ENCODE results near the gene ATP4B.

ATP4B gene

GRCh38 chr13:113637262-113638160, 20.5 kb downstream of the ATP4B start:
- no peaks in the 10 kb centered on the region for H3K27me3 ChIP-seq (ENCODE audit: control insufficient read depth, insufficient read depth, low read length)
- H3K9ac ChIP-seq (ENCODE audit: low read length) = no peak overlapping the region
- H3K4me1 ChIP-seq (ENCODE audit: control insufficient read depth, insufficient read depth, low read length) = no peaks in the 10 kb centered on the region
- no peak overlapping the region for H3K27ac ChIP-seq (ENCODE audit: low read depth, low read length)
- H3K9me3 ChIP-seq (ENCODE audit: control insufficient read depth, insufficient read depth, low read depth, low read length) = peaks cover 15% of the 10 kb centered on the region
- no peak overlapping the region for H3K4me3 ChIP-seq (ENCODE audit: low read depth, low read length)
- peaks cover 95% of the 10 kb centered on the region for H3K36me3 ChIP-seq (ENCODE audit: control insufficient read depth, insufficient read depth, low read length)

GRCh38 chr13:113636266-113636963, 21.6 kb downstream of the ATP4B start:
- no peaks in the 10 kb centered on the region for H3K27me3 ChIP-seq (ENCODE audit: control insufficient read depth, insufficient read depth, low read length)
- H3K4me3 ChIP-seq (ENCODE audit: low read depth, low read length) = no peak overlapping the region
- peaks cover 95% of the 10 kb centered on the region for H3K36me3 ChIP-seq (ENCODE audit: control insufficient read depth, insufficient read depth, low read length)
- H3K27ac ChIP-seq (ENCODE audit: low read depth, low read length) = no peak overlapping the region
- peaks cover 5% of the 10 kb centered on the region for H3K9me3 ChIP-seq (ENCODE audit: control insufficient read depth, insufficient read depth, low read depth, low read length)
- H3K4me1 ChIP-seq (ENCODE audit: control insufficient read depth, insufficient read depth, low read length) = no peaks in the 10 kb centered on the region
- no peak overlapping the region for H3K9ac ChIP-seq (ENCODE audit: low read length)

- Histone ChIP-seq H3K27me3 (ENCODE audit: control insufficient read depth, insufficient read depth, low read length) (no peaks in the 10 kb centered on the region), H3K4me3 (ENCODE audit: low read depth, low read length) (no peak overlapping the region), H3K36me3 (ENCODE audit: control insufficient read depth, insufficient read depth, low read length) (peaks cover 98% of the 10 kb centered on the region)
Measured at GRCh38 chr13:113635709-113636108, 22.3 kb downstream of the ATP4B start.

GRCh38 chr13:113635048-113635420, 23.0 kb downstream of the ATP4B start:
- Histone ChIP-seq H3K27me3 (ENCODE audit: control insufficient read depth, insufficient read depth, low read length) (no peaks in the 10 kb centered on the region), H3K9me3 (ENCODE audit: control insufficient read depth, insufficient read depth, low read depth, low read length) (0 out of 2 replicates have a peak, but pooled peaks cover 4% of the 10 kb centered on the region), H3K4me1 (ENCODE audit: control insufficient read depth, insufficient read depth, low read length) (no peaks in the 10 kb centered on the region), H3K4me3 (ENCODE audit: low read depth, low read length) (no peak overlapping the region), H3K27ac (ENCODE audit: low read depth, low read length) (no peak overlapping the region), H3K9ac (ENCODE audit: low read length) (no peak overlapping the region), H3K36me3 (ENCODE audit: control insufficient read depth, insufficient read depth, low read length) (peaks cover 97% of the 10 kb centered on the region)

More at GRCh38 chr13:113635709-113636108, 22.3 kb downstream of the ATP4B start:
- H3K9me3 ChIP-seq (ENCODE audit: control insufficient read depth, insufficient read depth, low read depth, low read length) = 0 out of 2 replicates have a peak, but pooled peaks cover 5% of the 10 kb centered on the region
- H3K4me1 ChIP-seq (ENCODE audit: control insufficient read depth, insufficient read depth, low read length) = no peaks in the 10 kb centered on the region
- H3K27ac ChIP-seq (ENCODE audit: low read depth, low read length) = no peak overlapping the region
- no peak overlapping the region for H3K9ac ChIP-seq (ENCODE audit: low read length)

GRCh38 chr13:113634279-113635047, 23.5 kb downstream of the ATP4B start:
- Histone ChIP-seq H3K27me3 (ENCODE audit: control insufficient read depth, insufficient read depth, low read length) (no peaks in the 10 kb centered on the region), H3K4me1 (ENCODE audit: control insufficient read depth, insufficient read depth, low read length) (no peaks in the 10 kb centered on the region), H3K9me3 (ENCODE audit: control insufficient read depth, insufficient read depth, low read depth, low read length) (no peaks in the 10 kb centered on the region), H3K36me3 (ENCODE audit: control insufficient read depth, insufficient read depth, low read length) (peaks cover 97% of the 10 kb centered on the region), H3K27ac (ENCODE audit: low read depth, low read length) (no peak overlapping the region), H3K4me3 (ENCODE audit: low read depth, low read length) (no peak overlapping the region), H3K9ac (ENCODE audit: low read length) (no peak overlapping the region)

- peaks cover 98% of the 10 kb centered on the region for H3K36me3 ChIP-seq (ENCODE audit: control insufficient read depth, insufficient read depth, low read length)
Measured at GRCh38 chr13:113633485-113633873, 24.5 kb downstream of the ATP4B start.

GRCh38 chr13:113632706-113633484, 25.1 kb downstream of the ATP4B start:
- Histone ChIP-seq H3K9ac (ENCODE audit: low read length) (no peak overlapping the region), H3K4me1 (ENCODE audit: control insufficient read depth, insufficient read depth, low read length) (no peaks in the 10 kb centered on the region), H3K27me3 (ENCODE audit: control insufficient read depth, insufficient read depth, low read length) (no peaks in the 10 kb centered on the region), H3K9me3 (ENCODE audit: control insufficient read depth, insufficient read depth, low read depth, low read length) (no peaks in the 10 kb centered on the region), H3K36me3 (ENCODE audit: control insufficient read depth, insufficient read depth, low read length) (peaks cover 97% of the 10 kb centered on the region), H3K4me3 (ENCODE audit: low read depth, low read length) (no peak overlapping the region), H3K27ac (ENCODE audit: low read depth, low read length) (no peak overlapping the region)

More at GRCh38 chr13:113633485-113633873, 24.5 kb downstream of the ATP4B start:
- Histone ChIP-seq H3K9ac (ENCODE audit: low read length) (no peak overlapping the region), H3K9me3 (ENCODE audit: control insufficient read depth, insufficient read depth, low read depth, low read length) (no peaks in the 10 kb centered on the region), H3K4me3 (ENCODE audit: low read depth, low read length) (no peak overlapping the region), H3K27ac (ENCODE audit: low read depth, low read length) (no peak overlapping the region), H3K4me1 (ENCODE audit: control insufficient read depth, insufficient read depth, low read length) (no peaks in the 10 kb centered on the region), H3K27me3 (ENCODE audit: control insufficient read depth, insufficient read depth, low read length) (no peaks in the 10 kb centered on the region)

- no peak overlapping the region for H3K9ac ChIP-seq (ENCODE audit: low read length)
- H3K27me3 ChIP-seq (ENCODE audit: control insufficient read depth, insufficient read depth, low read length) = no peaks in the 10 kb centered on the region
- no peaks in the 10 kb centered on the region for H3K4me1 ChIP-seq (ENCODE audit: control insufficient read depth, insufficient read depth, low read length)
- no peaks in the 10 kb centered on the region for H3K9me3 ChIP-seq (ENCODE audit: control insufficient read depth, insufficient read depth, low read depth, low read length)
- H3K27ac ChIP-seq (ENCODE audit: low read depth, low read length) = no peak overlapping the region
- H3K36me3 ChIP-seq (ENCODE audit: control insufficient read depth, insufficient read depth, low read length) = peaks cover 97% of the 10 kb centered on the region
- no peak overlapping the region for H3K4me3 ChIP-seq (ENCODE audit: low read depth, low read length)
Measured at GRCh38 chr13:113631341-113632095, 26.5 kb downstream of the ATP4B start.

- Histone ChIP-seq H3K36me3 (ENCODE audit: control insufficient read depth, insufficient read depth, low read length) (peaks cover 95% of the 10 kb centered on the region), H3K27me3 (ENCODE audit: control insufficient read depth, insufficient read depth, low read length) (no peaks in the 10 kb centered on the region), H3K27ac (ENCODE audit: low read depth, low read length) (no peak overlapping the region), H3K4me3 (ENCODE audit: low read depth, low read length) (no peak overlapping the region), H3K9ac (ENCODE audit: low read length) (no peak overlapping the region), H3K9me3 (ENCODE audit: control insufficient read depth, insufficient read depth, low read depth, low read length) (no peaks in the 10 kb centered on the region), H3K4me1 (ENCODE audit: control insufficient read depth, insufficient read depth, low read length) (no peaks in the 10 kb centered on the region)
Measured at GRCh38 chr13:113630804-113631203, 27.2 kb downstream of the ATP4B start.

GRCh38 chr13:113630296-113630695, 27.7 kb downstream of the ATP4B start:
- H3K9ac ChIP-seq (ENCODE audit: low read length) = no peak overlapping the region
- no peaks in the 10 kb centered on the region for H3K9me3 ChIP-seq (ENCODE audit: control insufficient read depth, insufficient read depth, low read depth, low read length)
- no peak overlapping the region for H3K27ac ChIP-seq (ENCODE audit: low read depth, low read length)
- H3K4me1 ChIP-seq (ENCODE audit: control insufficient read depth, insufficient read depth, low read length) = no peaks in the 10 kb centered on the region
- H3K4me3 ChIP-seq (ENCODE audit: low read depth, low read length) = no peak overlapping the region
- no peaks in the 10 kb centered on the region for H3K27me3 ChIP-seq (ENCODE audit: control insufficient read depth, insufficient read depth, low read length)
- H3K36me3 ChIP-seq (ENCODE audit: control insufficient read depth, insufficient read depth, low read length) = peaks cover 95% of the 10 kb centered on the region
